Measurements from ENCODE around the gene FASTKD1.

- TF ChIP-seq POLR2A (IDR thresholded peaks at IDR 0.05), result no peak
- TF ChIP-seq, protein P1, sequence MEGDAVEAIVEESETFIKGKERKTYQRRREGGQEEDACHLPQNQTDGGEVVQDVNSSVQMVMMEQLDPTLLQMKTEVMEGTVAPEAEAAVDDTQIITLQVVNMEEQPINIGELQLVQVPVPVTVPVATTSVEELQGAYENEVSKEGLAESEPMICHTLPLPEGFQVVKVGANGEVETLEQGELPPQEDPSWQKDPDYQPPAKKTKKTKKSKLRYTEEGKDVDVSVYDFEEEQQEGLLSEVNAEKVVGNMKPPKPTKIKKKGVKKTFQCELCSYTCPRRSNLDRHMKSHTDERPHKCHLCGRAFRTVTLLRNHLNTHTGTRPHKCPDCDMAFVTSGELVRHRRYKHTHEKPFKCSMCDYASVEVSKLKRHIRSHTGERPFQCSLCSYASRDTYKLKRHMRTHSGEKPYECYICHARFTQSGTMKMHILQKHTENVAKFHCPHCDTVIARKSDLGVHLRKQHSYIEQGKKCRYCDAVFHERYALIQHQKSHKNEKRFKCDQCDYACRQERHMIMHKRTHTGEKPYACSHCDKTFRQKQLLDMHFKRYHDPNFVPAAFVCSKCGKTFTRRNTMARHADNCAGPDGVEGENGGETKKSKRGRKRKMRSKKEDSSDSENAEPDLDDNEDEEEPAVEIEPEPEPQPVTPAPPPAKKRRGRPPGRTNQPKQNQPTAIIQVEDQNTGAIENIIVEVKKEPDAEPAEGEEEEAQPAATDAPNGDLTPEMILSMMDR (IDR thresholded peaks at IDR 0.05), result no peak
These were observed 64.3 kb downstream of the FASTKD1 start, which contains the start of gene KLHL41 for GRCh38 chr2:169509298-169509885.

Measured in testis (tissue), 2 donors.